GM12892 (cell line): ENCODE data around the gene GNAO1.

Experiments
- POLR2A ChIP-seq: IDR thresholded peaks from 2 replicates; pipeline ENCODE4 v1.6.1; 2011; ENCODE audit warnings: low read depth, low read length, control low read depth
- POLR2AphosphoS5 ChIP-seq: IDR thresholded peaks from 2 replicates; pipeline ENCODE4 v1.6.1; 2011; ENCODE audit warnings: low read depth, low read length, control low read depth

DNA sequence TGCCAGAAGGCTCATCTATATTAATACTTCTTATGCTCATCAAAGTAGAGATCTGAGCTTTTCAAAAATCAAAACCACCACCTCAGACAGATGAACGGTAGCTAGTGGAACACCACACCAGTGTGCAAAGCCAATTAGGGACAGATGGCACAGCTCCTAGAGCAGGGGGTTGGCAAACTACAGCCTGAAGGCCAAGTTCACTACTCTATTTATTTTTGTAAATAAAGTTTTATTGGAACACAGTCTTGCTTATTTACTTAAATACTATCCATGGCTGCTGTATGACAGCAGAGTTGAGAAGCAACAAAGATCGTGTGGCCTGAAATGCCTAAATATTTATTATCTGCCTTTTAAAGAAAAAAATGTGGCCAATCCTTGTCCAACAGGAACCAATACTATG, 177.3 kb downstream of the GNAO1 start:
- TF ChIP-seq POLR2A = no peak
- no peak for TF ChIP-seq POLR2AphosphoS5
